ENCODE data around the gene ANKRD27.
"Not testable (repeated sequence)": the region's sequence is repeated elsewhere in the genome, so short reads cannot be mapped to it uniquely, and the experiment has no call there.

DNA sequence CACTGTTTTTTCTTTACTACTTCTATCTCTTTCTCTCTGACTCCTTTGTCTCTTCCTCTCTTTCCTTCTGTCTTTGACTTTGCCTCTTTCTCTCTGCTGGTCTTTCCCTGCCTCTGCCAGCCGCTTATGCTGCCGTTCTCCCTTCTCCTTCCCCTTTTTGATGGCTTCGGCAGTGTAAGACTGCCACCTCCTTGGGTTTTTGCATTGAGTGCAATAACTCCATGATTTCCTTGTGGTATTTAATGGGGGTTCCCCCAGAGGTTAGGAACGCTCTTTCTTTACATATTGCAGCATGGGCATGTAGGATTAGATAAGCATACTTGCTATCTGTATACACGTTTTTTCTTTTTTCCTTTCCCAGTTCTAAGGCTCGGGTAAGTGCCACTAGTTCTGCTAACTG is 20.5 kb upstream of the ANKRD27 start:
- not testable (repeated sequence) for TF ChIP-seq EZH2 (IDR thresholded peaks at IDR 0.05; ENCODE audit: borderline replicate concordance, low read length)
- TF ChIP-seq, protein P1, sequence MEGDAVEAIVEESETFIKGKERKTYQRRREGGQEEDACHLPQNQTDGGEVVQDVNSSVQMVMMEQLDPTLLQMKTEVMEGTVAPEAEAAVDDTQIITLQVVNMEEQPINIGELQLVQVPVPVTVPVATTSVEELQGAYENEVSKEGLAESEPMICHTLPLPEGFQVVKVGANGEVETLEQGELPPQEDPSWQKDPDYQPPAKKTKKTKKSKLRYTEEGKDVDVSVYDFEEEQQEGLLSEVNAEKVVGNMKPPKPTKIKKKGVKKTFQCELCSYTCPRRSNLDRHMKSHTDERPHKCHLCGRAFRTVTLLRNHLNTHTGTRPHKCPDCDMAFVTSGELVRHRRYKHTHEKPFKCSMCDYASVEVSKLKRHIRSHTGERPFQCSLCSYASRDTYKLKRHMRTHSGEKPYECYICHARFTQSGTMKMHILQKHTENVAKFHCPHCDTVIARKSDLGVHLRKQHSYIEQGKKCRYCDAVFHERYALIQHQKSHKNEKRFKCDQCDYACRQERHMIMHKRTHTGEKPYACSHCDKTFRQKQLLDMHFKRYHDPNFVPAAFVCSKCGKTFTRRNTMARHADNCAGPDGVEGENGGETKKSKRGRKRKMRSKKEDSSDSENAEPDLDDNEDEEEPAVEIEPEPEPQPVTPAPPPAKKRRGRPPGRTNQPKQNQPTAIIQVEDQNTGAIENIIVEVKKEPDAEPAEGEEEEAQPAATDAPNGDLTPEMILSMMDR (conservative IDR thresholded peaks at IDR 0.05 in 1 of 2, IDR thresholded peaks at IDR 0.05 in 1 of 2; ENCODE audit: extremely low read depth in 1 of 2, insufficient read depth in 1 of 2, low read depth in 1 of 2, low read length in 2 of 2): not testable (repeated sequence)

Measured in mammary epithelial cell (primary cell).